Stimulated activated CD4-positive, alpha-beta T cell treated with anti-CD3 and anti-CD28 coated beads, Interleukin-2, amount 100 ng/mL, for 4 hours (primary cell): Measurements from ENCODE around the gene PRDM7.
"Not testable (repeated sequence)": the region's sequence is repeated elsewhere in the genome, so short reads cannot be mapped to it uniquely, and the experiment has no call there.

Experiments used
- DNase-seq: peaks from one replicate; pipeline ENCODE4 v3.0.0-alpha.2; 2020; ENCODE audit warnings: low read depth

Gene PRDM7

DNA sequence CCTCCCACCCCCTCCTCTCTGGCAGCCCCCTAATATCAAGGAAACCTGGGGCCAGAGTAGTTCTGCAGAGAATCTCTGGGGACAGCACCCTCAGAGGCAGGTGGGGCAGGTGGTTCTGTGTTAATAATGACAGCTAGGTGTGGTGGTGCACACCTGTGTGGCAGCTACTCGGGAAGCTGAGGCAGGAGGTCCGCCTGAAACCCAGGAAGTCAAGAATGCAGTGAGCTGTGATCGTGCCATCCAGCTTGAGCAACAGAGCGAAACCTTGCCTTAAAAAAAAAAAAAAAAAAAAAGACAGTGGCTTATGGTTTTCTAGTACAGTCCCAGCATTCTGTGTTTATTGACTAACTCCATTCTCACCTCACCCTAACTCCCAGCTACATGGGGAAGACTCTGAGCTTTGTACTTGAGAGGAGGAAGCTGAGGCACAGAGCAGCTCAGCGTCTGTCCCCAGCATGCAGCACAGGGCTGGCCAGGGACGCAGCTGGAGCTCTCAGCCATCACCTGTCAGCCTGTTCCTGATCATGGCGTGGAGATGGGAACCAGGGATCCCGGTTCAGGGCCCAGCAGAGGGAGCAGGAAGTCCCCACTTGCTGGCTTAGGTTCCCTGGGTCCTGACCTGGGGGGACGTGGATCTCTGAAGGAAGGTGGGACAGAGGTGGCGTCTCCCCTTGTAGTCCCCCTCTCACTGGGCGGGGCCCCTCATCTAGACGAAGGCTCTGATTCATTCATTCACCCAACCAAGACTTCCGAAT, 64.0 kb downstream of the PRDM7 start:
- no peak for DNase-seq

DNA sequence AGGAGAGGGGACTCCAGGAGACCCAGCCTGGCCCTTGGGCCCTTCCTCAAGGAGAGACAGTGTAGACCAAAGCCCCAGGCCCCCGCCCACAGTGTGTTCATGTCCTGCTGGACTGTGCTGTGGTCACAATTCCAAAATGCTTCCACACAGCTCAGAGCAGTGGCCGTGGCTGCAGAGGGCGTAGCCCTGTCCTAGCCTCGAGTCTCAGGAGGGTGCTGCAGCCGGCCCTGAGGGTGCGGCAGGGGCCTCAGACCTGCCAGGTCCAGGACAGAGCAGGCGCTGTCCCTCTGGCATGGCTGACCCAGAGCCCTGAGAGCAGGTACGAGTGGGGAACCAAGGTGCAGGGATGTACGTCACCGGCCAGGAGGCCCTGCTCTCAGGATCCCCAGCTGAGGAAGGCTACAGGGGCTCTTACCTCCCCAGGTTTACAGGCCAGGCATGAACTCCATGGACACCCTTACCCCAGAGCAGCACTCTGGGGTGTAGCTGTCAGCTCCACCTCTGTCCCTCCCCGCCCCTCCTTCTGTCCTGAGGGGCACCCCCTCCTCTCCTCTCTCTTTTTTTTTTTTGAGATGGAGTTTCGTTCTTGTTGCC, 65.1 kb downstream of the PRDM7 start:
- no peak for DNase-seq

DNA sequence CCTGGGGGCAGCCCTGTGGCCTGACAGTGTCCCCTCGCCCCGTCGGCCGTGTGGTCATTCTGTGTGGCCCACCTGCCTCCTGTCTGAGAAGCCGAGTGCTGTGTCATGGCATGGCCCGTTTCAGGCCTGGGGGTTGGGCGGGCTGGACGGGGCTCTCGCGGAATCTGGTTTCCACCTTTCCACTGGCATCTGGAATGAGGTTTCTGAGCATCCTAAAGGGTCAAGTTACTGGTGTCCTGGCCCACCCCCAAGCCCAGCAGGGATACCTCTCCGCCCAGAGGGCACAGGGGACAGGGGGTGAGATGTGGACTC, 65.7 kb downstream of the PRDM7 start:
- DNase-seq: no peak

DNA sequence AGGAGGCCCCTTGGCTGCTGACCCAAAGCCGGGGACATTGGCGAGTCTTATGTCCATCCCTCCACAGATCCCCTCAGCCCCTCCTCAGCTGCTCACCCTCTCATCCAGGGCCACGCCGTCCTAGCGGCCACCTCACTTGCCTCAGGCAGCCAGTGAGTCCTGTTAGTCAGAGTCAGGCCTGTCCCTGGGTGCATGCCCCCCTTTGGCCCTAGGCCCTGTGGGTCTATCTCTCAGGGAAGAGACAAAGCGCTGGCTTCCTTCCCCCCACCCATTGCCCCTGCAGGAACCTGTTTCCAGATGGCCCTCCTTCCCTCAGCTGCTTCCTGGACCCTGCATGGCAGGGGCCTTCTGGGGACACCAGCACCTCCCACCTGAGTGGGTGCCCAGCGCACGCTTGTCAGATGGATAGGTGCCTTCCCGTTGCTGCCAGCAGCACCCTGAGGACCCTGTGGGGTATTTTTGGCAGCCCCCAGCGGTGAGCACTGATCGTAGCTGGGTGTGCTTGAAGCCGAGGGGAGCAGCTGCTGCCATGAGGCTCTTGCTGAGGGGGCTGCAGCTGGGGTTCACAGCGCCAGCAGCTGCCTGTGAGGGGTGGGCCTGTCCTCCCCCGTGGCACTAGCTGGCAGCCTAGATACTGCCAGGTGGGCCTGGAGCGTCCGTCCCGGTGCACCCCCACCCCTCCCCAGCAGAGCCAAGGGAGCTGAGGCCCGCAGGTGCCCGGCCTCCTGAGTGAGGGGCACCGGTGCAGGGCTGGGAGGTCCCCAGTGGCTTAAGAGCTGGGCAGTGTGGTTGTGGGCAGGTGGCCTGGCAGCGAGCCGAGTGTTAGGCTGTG, 66.2 kb downstream of the PRDM7 start:
- no peak for DNase-seq

DNA sequence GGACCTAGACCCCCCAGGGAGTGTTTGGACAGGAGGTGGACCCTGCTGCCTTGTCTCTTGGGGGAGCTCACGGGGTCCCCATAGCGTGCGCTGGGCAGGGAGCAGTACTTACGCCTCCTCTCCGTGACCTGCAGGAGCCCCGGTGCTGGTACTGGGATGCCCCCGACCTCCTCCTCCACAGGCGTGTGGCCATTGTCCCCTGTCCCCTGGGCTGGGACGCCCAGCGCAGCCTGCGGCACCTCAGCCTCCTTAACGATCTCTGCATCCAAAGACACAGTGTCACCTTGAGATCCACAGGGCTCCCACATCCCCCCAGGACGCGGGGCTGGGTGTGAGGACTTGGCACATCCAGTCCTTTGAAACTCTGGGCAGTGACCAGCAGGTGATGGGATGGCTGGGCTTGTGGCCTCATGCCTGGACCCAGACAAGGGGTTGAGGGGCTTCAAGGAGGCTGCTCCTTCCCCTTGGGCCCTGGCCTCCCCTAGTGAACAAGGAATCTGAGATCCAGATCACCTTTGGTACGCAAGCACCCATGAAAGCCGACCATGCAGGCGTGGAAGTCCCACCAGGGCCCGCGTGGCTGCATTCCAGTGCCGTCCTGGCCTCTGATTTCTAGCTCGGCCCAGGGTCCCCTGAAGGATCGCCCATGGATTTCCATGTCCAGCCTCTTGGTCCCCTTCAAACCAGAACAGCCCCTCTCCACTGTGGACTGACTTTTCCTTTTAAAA, 67.8 kb downstream of the PRDM7 start:
- no peak for DNase-seq

DNA sequence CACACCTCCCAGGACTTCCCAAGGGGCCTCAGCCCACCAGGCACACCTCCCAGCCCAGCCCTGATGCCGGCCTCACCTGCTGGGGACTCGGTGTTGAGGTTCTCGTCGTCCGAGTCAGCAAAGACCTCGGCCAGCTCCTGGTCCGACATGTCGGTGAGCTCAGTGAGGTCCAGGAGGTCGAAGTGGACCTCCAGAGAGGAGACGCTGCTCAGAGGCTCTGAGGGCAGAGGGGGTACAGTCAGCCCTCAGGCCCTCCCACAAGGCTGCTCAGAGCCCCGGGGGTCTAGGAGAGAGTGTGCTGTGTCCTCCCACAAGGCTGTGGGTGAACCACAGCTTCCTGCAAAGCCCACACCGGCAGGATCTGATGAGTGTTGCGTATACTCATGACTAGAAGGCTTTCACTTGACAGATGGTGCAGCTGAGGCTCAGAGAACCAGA, 68.4 kb downstream of the PRDM7 start:
- peak; percentile 77 for DNase-seq

DNA sequence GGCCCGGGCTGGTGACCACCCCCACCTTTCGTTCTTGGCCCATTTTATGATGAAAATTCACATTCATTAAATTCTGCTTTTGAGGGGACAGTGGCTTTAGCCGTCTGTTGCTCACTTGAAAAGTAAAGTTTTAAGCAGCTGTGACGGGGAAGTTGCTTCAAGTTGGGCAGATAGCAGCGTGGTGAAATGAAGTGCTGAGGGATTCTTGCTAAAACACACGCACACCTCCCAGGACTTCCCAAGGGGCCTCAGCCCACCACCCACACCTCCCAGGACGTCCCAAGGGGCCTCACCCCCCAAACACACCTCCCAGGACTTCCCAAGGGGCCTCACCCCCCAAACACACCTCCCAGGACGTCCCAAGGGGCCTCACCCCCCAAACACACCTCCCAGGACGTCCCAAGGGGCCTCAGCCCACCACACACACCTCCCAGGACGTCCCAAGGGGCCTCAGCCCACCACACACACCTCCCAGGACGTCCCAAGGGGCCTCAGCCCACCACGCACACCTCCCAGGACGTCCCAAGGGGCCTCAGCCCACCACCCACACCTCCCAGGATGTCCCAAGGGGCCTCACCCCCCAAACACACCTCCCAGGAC, 69.4 kb downstream of the PRDM7 start:
- not testable (repeated sequence) for DNase-seq

DNA sequence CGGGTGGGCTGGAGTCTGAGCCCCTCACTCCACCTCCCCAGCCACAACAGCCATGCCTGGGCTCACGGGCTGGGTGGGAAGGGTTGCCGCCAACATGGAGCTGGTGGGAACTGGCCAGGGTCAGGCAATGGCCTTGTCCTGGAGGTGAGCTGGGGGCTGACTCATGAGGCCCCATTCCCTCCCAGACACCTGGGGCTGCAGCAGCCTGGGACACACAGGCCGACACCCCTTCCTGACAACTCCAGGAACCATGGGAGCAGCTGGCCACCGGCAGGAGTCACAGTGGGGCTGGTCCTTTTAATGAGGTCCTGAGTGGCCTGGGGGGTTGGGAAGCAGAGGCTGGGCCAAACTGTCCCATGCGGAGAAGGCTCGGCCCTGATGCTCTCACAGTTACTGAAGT, 70.1 kb downstream of the PRDM7 start:
- DNase-seq: no peak
